Measurements from ENCODE around the gene PTPRU.
A peak's percentile ranks its signal among the peaks of the same experiment; 100 is the strongest.

- TF ChIP-seq CTCF (IDR thresholded peaks at IDR 0.05) (peak in 1 of 6 experiments; percentile 15), POLR2A (IDR thresholded peaks at IDR 0.05) (peak in 2 of 4 donors; percentile 41 to 43), POLR2AphosphoS5 (IDR thresholded peaks at IDR 0.05) (no peak)
Measured at GRCh38 chr1:29237129-29237821, 953 bp downstream of the PTPRU start.

All from upper lobe of left lung (tissue), 4 donors.